Inflammatory macrophage (primary cell): Measurements from ENCODE around the gene HPD.
A peak's percentile ranks its signal among the peaks of the same experiment; 100 is the strongest.

Source experiments
- DNase-seq, 2 donors: peaks; one replicate each; pipeline ENCODE4 v3.0.0-alpha.2; 2020 to 2022

Gene HPD

DNA sequence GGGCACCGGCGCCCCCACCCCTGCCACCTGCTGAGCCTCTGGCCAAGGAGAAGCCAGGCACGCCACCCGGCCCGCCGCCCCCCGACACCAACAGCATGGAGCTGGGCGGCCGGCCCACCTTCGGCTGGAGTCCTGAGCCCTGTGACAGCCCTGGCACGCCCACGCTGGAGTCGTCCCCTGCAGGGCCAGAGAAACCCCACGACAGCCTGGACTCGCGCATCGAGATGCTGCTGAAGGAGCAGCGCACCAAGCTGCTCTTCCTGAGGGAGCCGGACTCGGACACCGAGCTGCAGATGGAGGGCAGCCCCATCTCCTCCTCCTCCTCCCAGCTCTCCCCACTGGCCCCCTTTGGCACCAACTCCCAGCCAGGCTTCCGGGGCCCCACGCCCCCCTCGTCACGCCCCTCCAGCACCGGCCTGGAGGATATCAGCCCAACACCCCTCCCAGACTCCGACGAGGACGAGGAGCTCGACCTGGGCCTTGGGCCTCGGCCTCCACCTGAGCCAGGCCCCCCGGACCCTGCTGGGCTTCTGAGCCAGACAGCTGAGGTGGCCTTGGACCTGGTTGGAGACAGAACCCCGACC lies 48.3 kb downstream of the HPD start:
- no peak for DNase-seq

GRCh38 chr12:121809712-121810116 lies 48.9 kb downstream of the HPD start:
- DNase-seq: no peak

- DNase-seq: no peak
Measured at GRCh38 chr12:121808623-121809022, 50.0 kb downstream of the HPD start.

GRCh38 chr12:121807642-121808347 lies 50.9 kb downstream of the HPD start:
- no peak for DNase-seq

- DNase-seq: no peak
Measured at GRCh38 chr12:121806546-121807423, 51.9 kb downstream of the HPD start.

DNA sequence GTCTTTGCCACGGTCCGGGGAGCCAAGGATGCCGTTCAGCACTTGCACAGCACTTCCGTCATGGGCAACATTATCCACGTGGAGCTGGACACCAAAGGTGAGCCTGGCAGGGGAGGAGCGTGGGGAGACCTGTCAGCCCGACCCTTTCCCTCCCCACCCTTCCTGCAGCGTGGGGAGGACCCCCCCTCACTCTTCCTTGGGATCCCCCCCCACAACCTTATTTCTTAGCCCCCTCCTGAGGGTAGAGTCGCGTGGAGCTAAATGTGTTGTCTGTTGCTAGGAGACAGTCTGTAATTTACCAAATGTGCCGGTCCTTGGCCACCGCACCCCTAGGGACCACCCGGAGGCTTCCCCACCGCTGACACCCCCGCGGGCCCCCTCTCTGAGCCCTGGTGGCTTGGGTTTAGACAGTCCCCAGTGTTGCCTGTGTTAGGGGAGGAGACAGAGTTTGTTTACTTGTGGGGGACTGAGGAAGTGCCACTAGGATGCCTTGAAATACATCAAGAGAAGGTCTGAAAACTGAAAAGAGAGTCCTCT lies 52.6 kb downstream of the HPD start:
- DNase-seq: no peak

DNA sequence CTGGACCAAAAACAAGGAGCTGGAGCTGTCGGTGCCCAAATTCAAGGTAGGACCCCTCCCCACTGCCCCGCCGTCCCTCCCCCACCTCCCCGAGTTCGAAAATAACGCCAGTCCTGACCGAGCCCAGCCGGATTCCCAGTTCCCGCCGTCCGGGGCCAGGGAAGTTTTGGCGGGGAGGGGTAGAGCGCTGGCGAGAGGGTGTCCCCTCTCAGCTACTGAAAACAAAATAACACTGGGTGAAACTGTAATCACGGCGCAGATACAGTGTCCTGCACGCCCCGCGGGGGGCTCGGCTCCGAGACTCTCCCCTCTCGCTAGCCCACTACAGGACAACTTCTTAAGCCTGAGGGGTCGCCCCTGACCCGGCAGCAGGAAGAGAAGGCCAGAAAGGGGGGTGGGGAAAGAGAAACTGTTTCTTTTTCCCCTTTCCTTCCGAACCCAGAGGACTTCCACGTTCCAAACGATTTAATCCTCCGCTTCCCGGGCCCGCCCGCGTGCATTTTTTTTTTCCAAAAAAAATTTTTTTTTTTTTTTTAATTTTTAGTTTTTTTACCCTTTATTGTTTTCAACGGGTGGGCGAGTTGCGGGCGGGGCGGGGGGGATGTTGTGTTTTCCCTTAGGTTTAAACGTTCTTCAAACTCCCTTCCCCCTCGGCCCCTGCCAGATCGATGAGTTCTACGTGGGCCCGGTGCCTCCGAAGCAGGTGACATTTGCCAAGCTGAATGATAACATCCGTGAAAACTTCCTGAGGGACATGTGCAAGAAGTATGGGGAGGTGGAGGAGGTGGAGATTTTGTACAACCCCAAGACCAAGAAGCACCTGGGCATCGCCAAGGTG lies 53.3 kb downstream of the HPD start:
- DNase-seq: no peak

GRCh38 chr12:121804417-121805111 lies 54.1 kb downstream of the HPD start:
- DNase-seq: peak; percentile 51 to 56

GRCh38 chr12:121803861-121804416 lies 54.7 kb downstream of the HPD start, which contains the start of gene SETD1B:
TSS of gene SETD1B (plus strand) at chr12:121804009. CDS start at chr12:121804738, 729 bp downstream.
- peak; percentile 46 to 65 for DNase-seq

GRCh38 chr12:121802843-121803698 lies 55.6 kb downstream of the HPD start:
- peak; percentile 94 for DNase-seq

DNA sequence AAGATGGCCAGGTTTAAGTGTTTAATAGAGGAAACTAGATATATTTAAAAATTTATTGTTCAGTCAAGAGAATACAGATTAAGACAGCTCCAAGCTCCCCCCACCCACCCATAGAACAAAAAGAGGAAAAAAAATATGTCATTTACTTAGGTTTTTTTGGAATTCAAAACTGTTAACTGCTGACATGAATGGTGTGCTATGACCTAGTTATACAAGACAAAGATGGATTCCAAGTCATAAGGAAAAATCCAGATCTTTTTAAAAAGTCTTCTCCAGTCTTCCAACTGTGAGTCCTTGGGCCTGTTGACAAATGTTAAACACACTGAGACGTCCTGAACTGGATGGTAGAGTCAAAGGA lies 56.2 kb downstream of the HPD start:
- no peak for DNase-seq

- peak; percentile 59 to 61 for DNase-seq
Measured at GRCh38 chr12:121801595-121802484, 56.8 kb downstream of the HPD start.

- DNase-seq: peak; percentile 63 to 69
Measured at GRCh38 chr12:121800694-121801594, 57.7 kb downstream of the HPD start.

DNA sequence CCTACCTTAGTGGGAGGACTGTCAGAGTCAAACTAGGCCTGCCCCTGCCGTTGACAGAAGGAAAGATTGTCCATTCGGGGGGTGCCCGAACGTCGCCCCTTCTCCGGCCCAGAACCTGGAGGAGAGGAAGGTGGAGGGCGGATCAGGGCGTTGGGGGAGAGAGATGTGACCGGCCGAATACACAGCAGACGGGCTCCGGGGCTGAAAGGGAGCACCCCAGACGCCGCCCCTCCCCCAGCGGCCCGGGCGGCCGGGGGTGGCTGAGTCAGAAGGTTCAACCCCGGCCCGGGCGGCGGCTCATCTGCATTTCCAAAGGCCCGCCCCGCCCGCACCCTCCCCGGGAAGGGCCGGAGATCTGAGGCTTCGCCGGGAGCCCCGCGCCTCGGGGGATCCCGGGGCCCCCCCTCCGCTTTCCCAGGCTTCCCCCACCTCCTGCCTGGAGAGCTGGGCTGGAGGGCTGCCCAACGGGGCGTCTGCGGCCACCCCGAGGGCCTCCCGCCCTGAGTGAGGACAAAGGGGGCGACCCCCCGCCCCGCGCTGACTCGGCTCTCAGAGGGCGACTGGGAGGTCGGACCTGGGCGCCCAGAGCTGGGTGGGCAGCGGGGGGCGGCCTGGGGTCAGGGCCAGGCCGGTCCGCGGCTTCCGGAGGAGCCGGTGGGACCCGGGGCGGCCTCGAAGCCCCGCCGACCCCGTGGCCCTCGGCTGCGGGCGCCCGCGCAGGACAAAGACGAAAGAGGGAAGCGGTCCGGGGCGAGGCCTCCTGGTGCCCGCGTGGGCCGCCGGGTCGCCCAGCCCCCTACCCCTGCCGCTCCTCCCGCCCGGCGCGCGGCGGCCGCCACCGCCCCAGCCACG lies 58.6 kb downstream of the HPD start:
- peak; percentile 85 to 91 for DNase-seq

DNA sequence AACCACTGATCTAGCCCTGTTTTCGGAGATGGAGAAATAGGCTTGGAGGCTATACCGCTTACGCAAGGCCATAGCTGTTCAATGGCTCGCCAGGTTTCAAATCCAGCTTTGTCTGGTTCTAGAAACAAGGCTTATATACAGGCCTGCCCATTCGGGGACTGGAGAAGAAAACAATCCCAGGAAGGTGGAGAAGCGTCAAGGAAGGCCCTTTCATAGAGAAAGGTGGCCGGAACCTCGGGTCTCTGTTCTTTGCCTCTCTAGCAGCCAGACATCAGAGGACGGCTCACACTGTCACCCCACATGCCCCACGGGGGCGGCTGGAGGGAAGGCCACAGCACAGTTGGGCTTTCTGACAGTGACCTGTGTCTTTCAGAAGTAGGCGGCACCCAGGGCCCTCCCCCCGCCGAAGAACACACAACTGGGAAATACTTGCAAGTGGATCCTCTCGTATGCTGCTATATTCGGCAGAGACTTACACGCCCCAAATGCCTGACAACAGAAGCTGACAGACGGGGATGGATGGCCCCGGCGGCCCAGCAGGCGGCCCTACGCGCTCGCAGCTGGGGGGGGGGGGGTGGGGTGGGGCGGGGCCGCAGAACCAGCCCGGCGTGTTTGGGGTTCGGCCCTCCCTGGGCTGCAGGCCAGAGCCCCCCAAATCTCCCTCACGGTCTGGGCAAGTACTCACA lies 59.4 kb downstream of the HPD start:
- DNase-seq: peak; percentile 74 to 89

DNA sequence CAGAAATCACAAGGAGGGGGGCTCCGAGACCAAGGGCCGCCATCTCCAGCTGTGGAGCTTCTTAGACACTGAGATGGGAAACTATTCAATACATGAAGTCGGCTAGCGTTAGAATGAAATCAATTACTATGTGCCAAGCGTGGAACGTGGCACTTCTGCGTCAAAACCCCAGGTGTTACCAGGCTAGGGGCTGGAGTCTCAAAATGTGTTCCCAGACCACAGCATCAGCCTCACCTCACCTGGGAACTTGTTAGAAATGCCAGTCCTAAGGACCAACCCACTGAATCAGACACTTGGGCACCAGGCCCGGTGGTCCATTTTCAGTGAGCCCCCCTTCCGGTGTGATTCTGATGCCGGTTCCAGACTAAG lies 59.9 kb downstream of the HPD start:
- no peak for DNase-seq
